HG02678 (cell line): ENCODE results near the gene STAT6.
"Not testable (repeated sequence)": the region's sequence is repeated elsewhere in the genome, so short reads cannot be mapped to it uniquely, and the experiment has no call there.

Experiments
- ATAC-seq: cut with Tn5 transposase; IDR thresholded peaks from one replicate; pipeline ENCODE4 v1.9.1; 2021; ENCODE audit warnings: mild to moderate bottlenecking, moderate library complexity; ENCODE audit not compliant: unreplicated experiment

The STAT6 gene

GRCh38 chr12:57090924-57091637 lies 20.1 kb downstream of the STAT6 start:
- no peak for ATAC-seq

- ATAC-seq, result no peak
These were observed 20.7 kb downstream of the STAT6 start for GRCh38 chr12:57090490-57090889.

- no peak for ATAC-seq
These were observed 21.6 kb downstream of the STAT6 start for GRCh38 chr12:57089271-57090245.

- peak; percentile 59 for ATAC-seq
These were observed 22.6 kb downstream of the STAT6 start, which contains the start of gene NAB2 for GRCh38 chr12:57088354-57089270. Gene NAB2, plus strand, starts transcription at chr12:57089114. Its CDS starts 158 bp downstream, at chr12:57089272.

- peak; percentile 34 for ATAC-seq
These were observed 23.3 kb downstream of the STAT6 start for GRCh38 chr12:57087691-57088353.

GRCh38 chr12:57087010-57087690 lies 24.0 kb downstream of the STAT6 start:
- ATAC-seq, result peak; percentile 33

GRCh38 chr12:57086493-57087009 lies 24.6 kb downstream of the STAT6 start:
- ATAC-seq, result no peak

GRCh38 chr12:57085999-57086492 lies 25.1 kb downstream of the STAT6 start:
- ATAC-seq, result no peak

- no peak for ATAC-seq
These were observed 30.3 kb downstream of the STAT6 start for GRCh38 chr12:57080855-57081254.

- ATAC-seq, result no peak
These were observed 31.3 kb downstream of the STAT6 start for GRCh38 chr12:57079821-57080220.

- ATAC-seq, result peak; percentile 97
These were observed 32.4 kb downstream of the STAT6 start, which contains the start of gene NEMP1 for GRCh38 chr12:57078519-57079404. Gene NEMP1, minus strand, starts transcription at chr12:57078791. Its CDS starts 46 bp downstream, at chr12:57078745.

- not testable (repeated sequence) for ATAC-seq
These were observed 37.4 kb downstream of the STAT6 start for GRCh38 chr12:57073566-57074450.

- ATAC-seq, result no peak
These were observed 38.5 kb downstream of the STAT6 start for GRCh38 chr12:57072661-57073060.

- ATAC-seq, result peak; percentile 84
These were observed 41.6 kb downstream of the STAT6 start for GRCh38 chr12:57069523-57069922.

- ATAC-seq, result no peak
These were observed 44.9 kb downstream of the STAT6 start for GRCh38 chr12:57066245-57066644.

- peak; percentile 85 for ATAC-seq
These were observed 47.0 kb downstream of the STAT6 start for GRCh38 chr12:57063991-57064685.
